ENCODE measurements around the gene CACNA2D1. TPM values are rescaled to one million over a fixed set of nuclear protein-coding genes. Genes with fewer than 3 reads are reported as not detected.

CACNA2D1 gene
- total RNA-seq, 1 donor from 2014 or later = 32.9 TPM

GRCh38 chr7:82273886-82274285 lies 169.7 kb downstream of the CACNA2D1 start:
- no peak overlapping the region for H3K4me3 Mint-ChIP-seq (ENCODE audit: unreplicated experiment)
- H3K9me3 Mint-ChIP-seq (ENCODE audit: low read depth) = no peaks in the 10 kb centered on the region
- peaks cover 12% of the 10 kb centered on the region for H3K4me1 Mint-ChIP-seq (ENCODE audit: low read depth)
- H3K36me3 Mint-ChIP-seq (ENCODE audit: low read depth) = no peaks in the 10 kb centered on the region
- no peak for DNase-seq (ENCODE audit: low spot score)
- no peak overlapping the region for H3K27ac Mint-ChIP-seq (ENCODE audit: unreplicated experiment)
- TF ChIP-seq CTCF (IDR thresholded peaks at IDR 0.05) = no peak
- no peaks in the 10 kb centered on the region for H3K27me3 Mint-ChIP-seq (ENCODE audit: low read depth)

- Mint-ChIP-seq H3K4me1 (ENCODE audit: low read depth) (peaks cover 18% of the 10 kb centered on the region), H3K27ac (ENCODE audit: unreplicated experiment) (no peak overlapping the region), H3K4me3 (ENCODE audit: unreplicated experiment) (no peak overlapping the region), H3K27me3 (ENCODE audit: low read depth) (no peaks in the 10 kb centered on the region), H3K9me3 (ENCODE audit: low read depth) (no peaks in the 10 kb centered on the region), H3K36me3 (ENCODE audit: low read depth) (no peaks in the 10 kb centered on the region)
- no peak for DNase-seq (ENCODE audit: low spot score)
- TF ChIP-seq CTCF (IDR thresholded peaks at IDR 0.05) = no peak
Observed at GRCh38 chr7:82270870-82271269, 172.7 kb downstream of the CACNA2D1 start.

GRCh38 chr7:82268632-82269031 lies 174.9 kb downstream of the CACNA2D1 start:
- no peak for TF ChIP-seq CTCF (IDR thresholded peaks at IDR 0.05)
- no peak overlapping the region for H3K4me3 Mint-ChIP-seq (ENCODE audit: unreplicated experiment)
- H3K36me3 Mint-ChIP-seq (ENCODE audit: low read depth) = no peaks in the 10 kb centered on the region
- H3K4me1 Mint-ChIP-seq (ENCODE audit: low read depth) = peaks cover 18% of the 10 kb centered on the region
- DNase-seq (ENCODE audit: low spot score) = no peak
- H3K27ac Mint-ChIP-seq (ENCODE audit: unreplicated experiment) = no peak overlapping the region
- H3K9me3 Mint-ChIP-seq (ENCODE audit: low read depth) = no peaks in the 10 kb centered on the region
- H3K27me3 Mint-ChIP-seq (ENCODE audit: low read depth) = no peaks in the 10 kb centered on the region

GRCh38 chr7:82266081-82266480 lies 177.5 kb downstream of the CACNA2D1 start:
- TF ChIP-seq CTCF (IDR thresholded peaks at IDR 0.05) = no peak
- Mint-ChIP-seq H3K4me1 (ENCODE audit: low read depth) (peaks cover 24% of the 10 kb centered on the region), H3K27ac (ENCODE audit: unreplicated experiment) (no peak overlapping the region), H3K36me3 (ENCODE audit: low read depth) (no peaks in the 10 kb centered on the region), H3K27me3 (ENCODE audit: low read depth) (no peaks in the 10 kb centered on the region), H3K9me3 (ENCODE audit: low read depth) (no peaks in the 10 kb centered on the region), H3K4me3 (ENCODE audit: unreplicated experiment) (no peak overlapping the region)
- DNase-seq (ENCODE audit: low spot score) = no peak

- peaks cover 19% of the 10 kb centered on the region for H3K4me1 Mint-ChIP-seq (ENCODE audit: low read depth)
- DNase-seq (ENCODE audit: low spot score) = no peak
- no peak overlapping the region for H3K4me3 Mint-ChIP-seq (ENCODE audit: unreplicated experiment)
- H3K36me3 Mint-ChIP-seq (ENCODE audit: low read depth) = no peaks in the 10 kb centered on the region
- H3K27ac Mint-ChIP-seq (ENCODE audit: unreplicated experiment) = no peak overlapping the region
- H3K27me3 Mint-ChIP-seq (ENCODE audit: low read depth) = no peaks in the 10 kb centered on the region
- TF ChIP-seq CTCF (IDR thresholded peaks at IDR 0.05) = no peak
- H3K9me3 Mint-ChIP-seq (ENCODE audit: low read depth) = no peaks in the 10 kb centered on the region
Observed at GRCh38 chr7:82264783-82265305, 178.7 kb downstream of the CACNA2D1 start.
